ENCODE data around the gene RAB4B.
"Not testable (repeated sequence)": the region's sequence is repeated elsewhere in the genome, so short reads cannot be mapped to it uniquely, and the experiment has no call there.

The RAB4B gene

DNA sequence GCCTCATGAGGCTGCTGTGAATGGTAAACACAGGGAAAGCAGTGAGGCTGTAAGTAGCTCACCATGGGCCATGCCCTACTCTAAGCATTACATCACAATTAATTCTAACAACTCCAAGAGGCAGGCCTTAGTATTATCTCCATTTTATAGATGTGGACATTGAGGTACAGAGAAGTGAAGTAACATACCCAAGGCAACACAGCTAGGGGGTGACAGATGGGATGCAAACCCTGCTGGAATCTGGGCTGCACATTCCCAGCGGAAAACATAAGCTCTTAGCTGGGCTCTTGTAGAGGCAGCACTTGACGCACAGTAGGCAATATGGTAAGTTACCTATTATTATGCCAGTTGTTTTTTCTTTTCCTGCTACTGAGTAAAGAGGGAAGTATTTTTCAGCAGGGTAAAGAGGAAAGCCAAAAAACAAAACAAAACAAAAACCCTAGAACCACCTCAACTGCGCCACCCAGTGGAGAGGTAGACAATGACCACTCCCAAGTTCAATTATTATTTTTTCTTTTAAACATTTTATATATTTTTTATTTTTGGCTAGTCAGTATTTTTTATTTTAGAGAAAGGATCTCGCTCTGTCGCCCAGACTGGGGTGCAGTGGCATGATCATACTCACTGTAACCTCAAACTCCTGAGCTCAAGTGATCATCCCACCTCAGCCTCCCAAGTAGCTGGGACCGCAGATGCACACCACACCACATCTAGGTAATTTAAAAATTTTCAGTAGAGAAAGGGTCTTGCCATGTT is 41.6 kb downstream of the RAB4B start:
- H3K4me3 ChIP-seq (ENCODE audit: low read depth, low read length), result not testable (repeated sequence)

DNA sequence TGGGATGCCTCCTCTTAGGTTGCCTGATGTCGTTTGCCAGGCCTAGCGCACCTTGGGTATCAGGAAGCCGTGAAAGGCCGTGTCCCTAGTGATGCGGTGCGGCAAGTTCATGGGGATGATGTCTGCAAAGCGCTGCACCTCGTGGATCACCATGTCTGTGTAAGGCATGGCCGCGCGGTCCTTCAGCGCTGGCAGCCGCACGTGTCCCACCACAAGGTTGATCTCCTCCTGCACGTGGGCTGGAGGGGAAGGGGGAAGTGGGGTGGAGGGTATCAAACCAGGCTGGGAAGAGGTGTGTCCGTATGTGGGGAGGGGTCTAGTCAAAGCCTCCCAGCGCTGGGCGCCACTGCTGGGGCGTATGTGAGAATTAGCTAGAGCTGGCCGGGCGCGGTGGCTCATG is 44.1 kb downstream of the RAB4B start:
- H3K4me3 ChIP-seq (ENCODE audit: low read depth, low read length), result no peak overlapping the region

DNA sequence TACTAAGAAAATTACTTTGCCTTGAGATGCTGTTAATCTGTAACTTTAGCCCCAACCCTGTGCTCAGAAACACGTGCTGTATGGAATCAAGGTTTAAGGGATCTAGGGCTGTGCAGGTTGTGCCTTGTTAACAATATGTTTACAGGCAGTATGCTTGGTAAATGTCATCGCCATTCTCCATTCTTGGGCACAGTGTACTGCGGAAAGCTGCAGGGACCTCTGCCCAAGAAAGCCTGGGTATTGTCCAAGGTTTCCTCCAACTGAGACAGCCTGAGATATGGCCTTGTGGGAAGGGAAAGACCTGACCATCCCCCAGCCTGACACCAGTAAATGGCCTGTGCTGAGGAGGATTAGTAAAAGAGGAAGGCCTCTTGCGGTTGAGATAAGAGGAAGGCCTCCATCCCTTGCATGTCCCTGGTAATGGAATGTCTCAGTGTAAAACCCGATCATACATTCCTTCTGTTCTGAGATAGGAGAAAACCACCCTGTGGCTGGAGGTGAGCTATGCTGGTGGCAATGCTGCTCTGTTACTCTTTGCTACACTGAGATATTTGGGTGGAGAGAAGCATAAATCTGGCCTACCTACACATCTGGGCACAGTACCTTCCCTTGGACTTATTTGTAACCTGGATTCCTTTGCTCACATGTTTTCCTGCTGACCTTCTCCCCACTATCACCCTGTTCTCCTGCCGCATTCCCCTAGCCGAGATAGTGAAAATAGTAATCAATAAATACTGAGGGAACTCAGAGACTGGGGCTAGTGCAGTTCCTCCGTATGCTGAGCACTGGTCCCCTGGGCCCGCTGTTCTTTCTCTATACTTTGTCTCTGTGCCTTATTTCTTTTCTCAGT is 44.9 kb downstream of the RAB4B start:
- H3K4me3 ChIP-seq (ENCODE audit: low read depth, low read length), result not testable (repeated sequence)

DNA sequence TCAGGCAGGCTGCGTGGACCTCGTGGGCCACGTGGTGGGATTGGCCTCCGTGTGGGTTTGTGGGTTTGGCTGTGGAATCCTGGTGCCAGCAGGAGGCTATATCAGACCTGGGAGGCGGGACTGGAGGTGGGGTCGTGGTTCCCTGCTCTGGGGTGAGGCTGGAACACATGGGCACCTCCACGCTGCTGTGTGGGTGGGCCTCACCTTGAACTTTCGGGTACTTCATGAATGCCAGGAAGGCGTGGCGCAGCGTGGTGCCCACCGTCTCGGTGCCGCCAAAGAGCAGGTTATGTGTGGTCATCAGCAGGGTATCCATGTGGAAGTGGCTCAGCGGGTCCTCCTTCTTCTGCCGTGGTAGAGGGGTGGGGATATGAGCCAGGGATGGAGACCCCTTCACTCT is 46.9 kb downstream of the RAB4B start:
- not testable (repeated sequence) for H3K4me3 ChIP-seq (ENCODE audit: low read depth, low read length)

DNA sequence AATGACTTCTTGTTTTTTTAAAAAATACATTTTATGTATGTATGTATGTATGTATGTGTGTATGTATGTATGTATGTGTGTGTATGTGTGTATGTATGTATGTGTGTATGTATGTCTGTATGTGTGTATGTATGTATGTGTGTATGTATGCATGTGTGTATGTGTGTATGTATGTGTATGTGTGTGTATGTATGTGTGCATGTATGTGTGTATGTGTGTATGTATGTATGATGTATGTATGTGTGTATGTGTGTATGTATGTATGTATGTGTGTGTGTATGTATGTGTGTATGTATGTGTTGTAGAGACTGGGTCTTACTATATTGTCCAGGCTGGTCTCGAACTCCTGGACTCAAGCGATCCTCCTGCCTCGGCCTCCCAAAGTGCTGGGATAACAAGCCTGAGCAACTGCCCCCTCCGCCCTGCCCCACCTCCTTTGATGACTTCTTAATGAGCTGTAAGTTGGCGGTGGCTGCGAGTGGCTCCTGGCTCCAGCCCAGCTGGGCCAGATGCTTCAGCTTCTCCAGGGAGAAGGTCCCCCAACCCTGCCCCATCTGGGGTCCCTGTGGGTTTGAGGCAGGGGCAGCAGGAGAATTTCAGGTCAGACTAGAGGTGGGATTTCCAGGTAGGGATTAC is 47.5 kb downstream of the RAB4B start:
- H3K4me3 ChIP-seq (ENCODE audit: low read depth, low read length), result not testable (repeated sequence)

GRCh38 chr19:40826312-40826698 is 48.3 kb downstream of the RAB4B start:
- not testable (repeated sequence) for H3K4me3 ChIP-seq (ENCODE audit: low read depth, low read length)

GRCh38 chr19:40826699-40827385 is 48.8 kb downstream of the RAB4B start:
- not testable (repeated sequence) for H3K4me3 ChIP-seq (ENCODE audit: low read depth, low read length)

- no peak overlapping the region for H3K4me3 ChIP-seq (ENCODE audit: low read depth, low read length)
Observed at GRCh38 chr19:40827386-40828247, 49.6 kb downstream of the RAB4B start.

DNA sequence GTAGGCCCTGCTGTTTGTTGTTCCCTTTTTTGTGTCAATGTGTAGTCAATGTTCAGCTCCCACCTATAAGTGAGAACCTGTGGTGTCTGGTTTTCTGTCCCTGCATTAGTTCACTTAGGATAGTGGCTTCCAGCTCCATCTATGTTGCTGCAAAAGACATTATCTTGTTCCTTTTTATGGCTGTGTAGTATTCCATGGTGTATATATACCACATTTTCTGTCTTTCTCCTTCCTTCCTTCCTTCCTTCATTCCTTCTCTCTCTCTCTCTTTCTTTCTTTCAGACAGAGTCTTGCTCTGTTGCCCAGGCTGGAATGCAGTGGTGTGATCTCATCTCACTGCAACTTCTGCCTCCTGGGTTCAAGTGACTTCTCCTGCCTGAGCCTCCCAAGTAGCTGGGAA is 51.2 kb downstream of the RAB4B start:
- H3K4me3 ChIP-seq (ENCODE audit: low read depth, low read length), result no peak overlapping the region

- not testable (repeated sequence) for H3K4me3 ChIP-seq (ENCODE audit: low read depth, low read length)
Observed at GRCh38 chr19:40830741-40831140, 52.7 kb downstream of the RAB4B start.

GRCh38 chr19:40831502-40832430 is 53.7 kb downstream of the RAB4B start:
- no peak overlapping the region for H3K4me3 ChIP-seq (ENCODE audit: low read depth, low read length)

GRCh38 chr19:40832431-40832790 is 54.4 kb downstream of the RAB4B start:
- not testable (repeated sequence) for H3K4me3 ChIP-seq (ENCODE audit: low read depth, low read length)

DNA sequence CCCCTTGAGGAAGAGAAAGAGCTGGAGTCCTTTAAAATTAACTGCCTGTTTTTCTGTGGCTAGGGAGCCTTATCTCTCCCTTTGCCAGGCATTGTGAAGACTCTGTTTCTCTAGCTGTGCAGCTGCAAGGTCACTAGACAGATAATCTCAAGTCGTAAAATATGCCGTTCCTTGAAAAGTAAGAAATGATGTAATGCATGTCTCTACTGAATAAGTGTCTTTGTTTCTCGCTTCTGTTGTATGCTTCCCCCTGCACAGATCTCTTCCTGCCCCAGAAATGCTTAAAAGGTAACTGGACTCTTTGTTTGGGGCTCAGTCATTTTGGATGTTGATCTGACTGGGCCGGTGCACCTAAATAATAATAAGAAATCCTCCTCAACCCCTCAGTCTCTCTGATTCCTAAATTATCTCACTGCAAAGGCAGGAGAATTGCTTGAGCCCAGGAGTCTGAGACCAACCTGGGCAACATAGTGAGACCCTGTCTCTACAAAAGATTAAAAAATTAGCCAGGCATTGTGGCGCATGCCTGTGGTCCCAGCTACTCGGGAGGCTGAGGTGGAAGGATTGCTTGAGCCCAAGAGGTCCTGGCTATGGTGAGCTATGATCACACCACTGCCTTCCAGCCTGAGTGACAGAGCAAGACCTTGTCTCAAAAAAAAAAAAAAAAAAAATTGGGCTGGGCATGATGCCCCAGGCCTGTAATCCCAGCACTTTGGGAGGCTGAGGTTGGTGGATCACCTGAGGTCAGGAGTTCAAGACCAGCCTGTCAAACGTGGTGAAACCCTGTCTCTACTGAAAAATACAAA is 55.9 kb downstream of the RAB4B start:
- H3K4me3 ChIP-seq (ENCODE audit: low read depth, low read length), result not testable (repeated sequence)

DNA sequence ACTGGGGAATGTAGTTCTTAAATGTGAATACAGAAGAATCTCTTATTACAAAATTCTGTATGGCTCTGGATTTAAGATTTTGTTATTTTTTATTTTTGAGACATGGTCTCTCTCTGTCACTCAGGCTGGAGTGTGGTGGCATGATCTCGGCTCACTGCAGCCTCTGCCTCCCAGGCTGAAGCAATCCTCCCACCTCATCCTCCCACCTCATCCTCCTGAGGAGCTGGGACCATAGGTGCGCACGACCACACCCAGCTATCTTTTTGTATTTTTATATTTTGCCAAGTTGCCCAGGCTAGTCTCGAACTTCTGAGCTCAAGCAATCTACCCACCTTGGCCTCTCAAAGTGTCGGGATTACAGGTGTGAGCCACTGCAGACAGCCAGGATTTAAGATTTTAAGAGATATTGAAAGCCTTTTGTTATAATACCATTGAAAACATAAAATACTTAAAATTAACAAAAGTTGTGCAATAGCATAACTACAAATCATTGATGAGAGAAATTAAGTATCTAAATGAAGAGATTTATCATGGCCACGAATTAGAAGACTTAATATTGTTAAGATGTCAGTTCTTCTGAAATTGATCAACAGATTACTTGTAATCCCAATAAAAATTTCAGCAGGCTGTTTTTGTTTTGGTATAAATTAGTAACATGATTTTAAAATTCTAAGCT is 58.8 kb downstream of the RAB4B start:
- no peak overlapping the region for H3K4me3 ChIP-seq (ENCODE audit: low read depth, low read length)

GRCh38 chr19:40838477-40838876 is 60.4 kb downstream of the RAB4B start:
- not testable (repeated sequence) for H3K4me3 ChIP-seq (ENCODE audit: low read depth, low read length)

DNA sequence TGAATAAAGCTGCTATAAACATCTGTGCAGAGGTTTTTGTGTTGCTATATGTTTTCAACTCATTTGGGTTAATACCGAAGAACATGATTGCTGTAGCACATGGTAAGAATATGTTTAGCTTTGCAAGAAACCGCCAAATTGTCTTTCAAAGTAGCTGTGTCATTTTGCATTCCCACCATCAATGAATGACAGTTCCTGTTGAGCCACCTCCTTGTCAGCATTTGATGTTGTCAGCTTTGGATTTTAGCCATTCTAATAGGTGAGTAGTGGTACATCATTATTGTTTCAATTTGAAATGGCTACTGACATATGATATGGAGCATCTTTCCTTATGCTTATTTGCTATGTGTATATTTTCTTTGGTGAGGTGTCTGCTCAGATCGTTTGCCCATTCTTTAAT is 64.0 kb downstream of the RAB4B start:
- H3K4me3 ChIP-seq (ENCODE audit: low read depth, low read length), result not testable (repeated sequence)

- not testable (repeated sequence) for H3K4me3 ChIP-seq (ENCODE audit: low read depth, low read length)
Observed at GRCh38 chr19:40842997-40843652, 65.1 kb downstream of the RAB4B start.

All from iPS-11a (cell line).